Measurements from ENCODE around the gene MTMR3.
A peak's percentile ranks its signal among the peaks of the same experiment; 100 is the strongest.

Gene MTMR3

GRCh38 chr22:29839039-29839438, 43.9 kb upstream of the MTMR3 start:
- H3K4me3 ChIP-seq (ENCODE audit: control insufficient read depth, low read depth, low read length): no peak overlapping the region
- TF ChIP-seq, protein P1, sequence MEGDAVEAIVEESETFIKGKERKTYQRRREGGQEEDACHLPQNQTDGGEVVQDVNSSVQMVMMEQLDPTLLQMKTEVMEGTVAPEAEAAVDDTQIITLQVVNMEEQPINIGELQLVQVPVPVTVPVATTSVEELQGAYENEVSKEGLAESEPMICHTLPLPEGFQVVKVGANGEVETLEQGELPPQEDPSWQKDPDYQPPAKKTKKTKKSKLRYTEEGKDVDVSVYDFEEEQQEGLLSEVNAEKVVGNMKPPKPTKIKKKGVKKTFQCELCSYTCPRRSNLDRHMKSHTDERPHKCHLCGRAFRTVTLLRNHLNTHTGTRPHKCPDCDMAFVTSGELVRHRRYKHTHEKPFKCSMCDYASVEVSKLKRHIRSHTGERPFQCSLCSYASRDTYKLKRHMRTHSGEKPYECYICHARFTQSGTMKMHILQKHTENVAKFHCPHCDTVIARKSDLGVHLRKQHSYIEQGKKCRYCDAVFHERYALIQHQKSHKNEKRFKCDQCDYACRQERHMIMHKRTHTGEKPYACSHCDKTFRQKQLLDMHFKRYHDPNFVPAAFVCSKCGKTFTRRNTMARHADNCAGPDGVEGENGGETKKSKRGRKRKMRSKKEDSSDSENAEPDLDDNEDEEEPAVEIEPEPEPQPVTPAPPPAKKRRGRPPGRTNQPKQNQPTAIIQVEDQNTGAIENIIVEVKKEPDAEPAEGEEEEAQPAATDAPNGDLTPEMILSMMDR (IDR thresholded peaks at IDR 0.05; ENCODE audit: control insufficient read depth, insufficient read depth, low read depth, low read length, missing control alignments): no peak
- DNase-seq (ENCODE audit: low read depth): no peak

GRCh38 chr22:29840498-29840897, 42.5 kb upstream of the MTMR3 start:
- no peak for DNase-seq (ENCODE audit: low read depth)
- no peak overlapping the region for H3K4me3 ChIP-seq (ENCODE audit: control insufficient read depth, low read depth, low read length)
- TF ChIP-seq, protein P1 (IDR thresholded peaks at IDR 0.05; ENCODE audit: control insufficient read depth, insufficient read depth, low read depth, low read length, missing control alignments): no peak

DNA sequence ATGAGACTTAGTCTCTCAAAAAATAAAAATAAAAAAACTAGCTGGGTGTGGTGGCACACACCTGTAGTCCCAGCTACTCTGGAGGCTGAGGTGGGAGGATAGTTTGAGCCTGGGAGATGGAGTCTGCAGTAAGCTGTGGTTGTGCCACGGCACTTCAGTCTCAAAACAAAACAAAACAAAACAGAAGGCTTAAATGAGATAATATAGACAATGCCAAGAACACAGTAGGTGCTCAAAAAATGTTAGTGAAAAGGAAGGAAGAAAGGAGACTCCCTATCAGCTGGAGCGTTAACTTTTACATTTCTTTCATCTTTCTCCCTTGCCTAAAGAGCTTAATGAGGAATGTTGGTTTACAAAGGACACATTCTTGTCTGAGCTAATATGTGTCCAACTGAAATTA, 40.8 kb upstream of the MTMR3 start:
- DNase-seq (ENCODE audit: low read depth): no peak
- H3K4me3 ChIP-seq (ENCODE audit: control insufficient read depth, low read depth, low read length): no peak overlapping the region
- TF ChIP-seq, protein P1 (IDR thresholded peaks at IDR 0.05; ENCODE audit: control insufficient read depth, insufficient read depth, low read depth, low read length, missing control alignments): no peak

DNA sequence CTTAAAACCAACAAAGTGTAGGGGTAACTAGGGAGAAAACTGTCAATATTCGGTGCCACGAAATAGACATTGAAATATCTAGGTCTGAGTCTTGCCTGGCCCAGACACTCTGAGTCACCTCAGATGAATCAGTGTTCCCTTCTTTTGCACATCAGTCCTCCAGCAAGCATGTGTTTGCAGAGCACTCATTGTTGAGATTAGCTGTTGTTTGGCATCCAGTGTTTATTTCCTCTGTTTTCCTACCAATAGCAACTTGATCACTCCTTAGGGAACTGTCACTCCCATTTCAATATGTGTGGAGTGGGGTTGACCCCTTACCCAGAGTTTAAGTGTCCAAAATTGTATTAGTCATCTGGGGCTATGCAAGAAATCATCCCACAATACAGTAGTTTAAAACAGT, 40.2 kb upstream of the MTMR3 start:
- H3K4me3 ChIP-seq (ENCODE audit: control insufficient read depth, low read depth, low read length): no peak overlapping the region
- TF ChIP-seq, protein P1 (IDR thresholded peaks at IDR 0.05; ENCODE audit: control insufficient read depth, insufficient read depth, low read depth, low read length, missing control alignments): no peak
- DNase-seq (ENCODE audit: low read depth): peak; percentile 58

DNA sequence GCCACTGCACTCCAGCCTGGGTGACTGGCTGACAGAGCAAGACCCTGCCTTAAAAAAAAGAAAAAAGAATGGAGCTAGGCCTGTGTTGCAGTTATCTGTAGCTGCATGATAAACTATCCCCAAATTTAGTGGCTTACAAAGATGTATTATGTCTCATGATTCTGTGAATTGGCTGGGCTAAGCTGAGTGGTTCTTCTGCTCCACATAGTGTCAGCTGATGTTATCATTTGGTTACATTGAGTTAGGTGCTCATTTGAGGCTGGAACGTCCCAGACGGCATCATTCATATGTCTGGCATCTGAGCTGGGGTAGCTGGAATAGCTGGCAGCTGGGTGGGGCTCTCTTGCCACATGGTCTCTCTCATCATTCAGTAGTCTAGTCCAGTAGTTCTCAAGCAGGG, 36.7 kb upstream of the MTMR3 start:
- DNase-seq (ENCODE audit: low read depth): no peak
- no peak overlapping the region for H3K4me3 ChIP-seq (ENCODE audit: control insufficient read depth, low read depth, low read length)
- TF ChIP-seq, protein P1 (IDR thresholded peaks at IDR 0.05; ENCODE audit: control insufficient read depth, insufficient read depth, low read depth, low read length, missing control alignments): no peak

- TF ChIP-seq, protein P1 (IDR thresholded peaks at IDR 0.05; ENCODE audit: control insufficient read depth, insufficient read depth, low read depth, low read length, missing control alignments): no peak
- H3K4me3 ChIP-seq (ENCODE audit: control insufficient read depth, low read depth, low read length): no peak overlapping the region
- DNase-seq (ENCODE audit: low read depth): no peak
Observed at GRCh38 chr22:29848111-29848510, 34.9 kb upstream of the MTMR3 start.

- TF ChIP-seq, protein P1 (IDR thresholded peaks at IDR 0.05; ENCODE audit: control insufficient read depth, insufficient read depth, low read depth, low read length, missing control alignments): no peak
- H3K4me3 ChIP-seq (ENCODE audit: control insufficient read depth, low read depth, low read length): no peak overlapping the region
- DNase-seq (ENCODE audit: low read depth): no peak
Observed at GRCh38 chr22:29854432-29854831, 28.5 kb upstream of the MTMR3 start.

Data from AG09309 (cell line).